Panc1 (cell line): ENCODE results near the gene FHL1. TPM values are rescaled to one million over a fixed set of nuclear protein-coding genes. Genes with fewer than 3 reads are reported as not detected.

Source experiments
- ATAC-seq: fragments of 200-7000 bp; cut with Tn5 transposase; 2 replicates; pipeline ENCODE4 v1.9.1; 2020; ENCODE audit warnings: mild to moderate bottlenecking, moderate library complexity
- BruUV-seq: library from RNA; stranded (reverse); fragments of 400-500 nt; replicated peaks from 2 replicates; lab custom pipeline; 2021; lab: Mats Ljungman, UMichigan
- CTCF ChIA-PET: fragments of 300-600 bp; sonication (Branson Sonifier 250); formaldehyde crosslinking; loops from one replicate; lab custom pipeline; 2022; ENCODE audit warnings: antibody characterized with exemption; lab: Charles Lee
- POLR2A ChIA-PET: fragments of 300-600 bp; sonication (Branson Sonifier 250); formaldehyde crosslinking; loops from one replicate; lab custom pipeline; 2022; ENCODE audit warnings: antibody characterized with exemption; lab: Charles Lee
- DNase-seq: peaks from one replicate; pipeline ENCODE4 v3.0.0-alpha.2; 2010; ENCODE audit warnings: low read depth, low spot score
- H3K27ac ChIP-seq: 2 replicates; pipeline ENCODE4 v1.5.1; 2011; ENCODE audit warnings: mild to moderate bottlenecking, low read length, inconsistent platforms
- H3K27me3 ChIP-seq: fragments of 200-500 bp; sonication (Bioruptor generic); 2 replicates; pipeline ENCODE4 v1.6.0; 2014; ENCODE audit warnings: low read length, inconsistent platforms; ENCODE audit not compliant: control insufficient read depth, insufficient read depth
- H3K36me3 ChIP-seq: fragments of 200-500 bp; sonication (Bioruptor generic); 2 replicates; pipeline ENCODE4 v1.5.1; 2014; ENCODE audit warnings: inconsistent platforms, mild to moderate bottlenecking, low read length, moderate library complexity; ENCODE audit not compliant: control insufficient read depth, insufficient read depth
- H3K4me1 ChIP-seq: 2 replicates; pipeline ENCODE4 v1.5.1; 2011; ENCODE audit warnings: inconsistent platforms, mild to moderate bottlenecking, low read length, moderate library complexity; ENCODE audit not compliant: control insufficient read depth, insufficient read depth
- H3K4me3 ChIP-seq, 2 experiments: 2 replicates each; pipeline ENCODE4 v1.5.1; 2011 to 2012; ENCODE audit warnings: low read depth in 2 of 2, low read length in 2 of 2, mild to moderate bottlenecking in 2 of 2, inconsistent platforms in 1 of 2, moderate library complexity in 1 of 2
- H3K9me3 ChIP-seq: fragments of 200-500 bp; sonication (Bioruptor generic); 2 replicates; pipeline ENCODE4 v1.5.1; 2014; ENCODE audit warnings: low read depth, mild to moderate bottlenecking, inconsistent platforms, low read length, moderate library complexity; ENCODE audit not compliant: control insufficient read depth, insufficient read depth
- CTCF ChIP-seq: fragments of 450-650 bp; IDR thresholded peaks from 2 replicates; pipeline ENCODE4 v1.5.1; 2017; ENCODE audit warnings: mild to moderate bottlenecking
- POLR2AphosphoS5 ChIP-seq: IDR thresholded peaks from 2 replicates; pipeline ENCODE4 v1.6.1; 2012; ENCODE audit warnings: mild to moderate bottlenecking, low read depth, low read length, moderate library complexity
- REST ChIP-seq, 2 experiments: IDR thresholded peaks; 2 replicates each; pipeline ENCODE4 v1.6.1; 2011 to 2012; ENCODE audit warnings: low read depth in 2 of 2, control low read depth in 1 of 2, low read length in 1 of 2, mild to moderate bottlenecking in 1 of 2, moderate library complexity in 1 of 2; ENCODE audit not compliant: insufficient read depth in 1 of 2
- SIN3A ChIP-seq: IDR thresholded peaks from 2 replicates; pipeline ENCODE4 v1.6.1; 2012; ENCODE audit warnings: low read depth, mild to moderate bottlenecking, low read length, moderate library complexity, borderline replicate concordance; ENCODE audit not compliant: insufficient read depth
- TCF7L2 ChIP-seq: IDR thresholded peaks from 2 replicates; pipeline ENCODE4 v1.6.1; 2011; ENCODE audit warnings: mild to moderate bottlenecking, low read depth, low read length, inconsistent platforms
- in situ Hi-C: cut with HindIII; loops from 2 replicates; pipeline ENCODE4 v1.10.0; 2016; ENCODE audit warnings: low sequenced_read_pairs, low pct_unique_long_range_greater_than_20kb
- intact Hi-C: fragments of 100-400 bp; cut with micrococcal nuclease; formaldehyde crosslinking; loops from one replicate; pipeline ENCODE4 v1.10.0; 2022; ENCODE audit not compliant: unreplicated experiment
- total RNA-seq: library from RNA; stranded (reverse); gene quantifications from one replicate; pipeline ENCODE4 v1.2.1, GENCODE V29; 2021; ENCODE audit not compliant: unreplicated experiment

FHL1 gene
- total RNA-seq, 1 experiment from 2014 or later = 67.9 TPM

GRCh38 chrX:136179133-136179532 lies 31.8 kb downstream of the FHL1 start:
- CTCF ChIA-PET = interaction anchor here (1.4 kb wide), 1 partner anchor 151 kb away, joined by 3 read pairs; no protein-coding TSS in a partner anchor
- in situ Hi-C loops (no loop called here), intact Hi-C loops (no loop called here)
- no peak for DNase-seq
- no peaks in the 10 kb centered on the region for H3K9me3 ChIP-seq
- BruUV-seq = no TSS peak
- no peak for ATAC-seq
- POLR2A ChIA-PET = no interaction called here
- no peak for TF ChIP-seq CTCF
- no peak for TF ChIP-seq POLR2AphosphoS5
- no peak for TF ChIP-seq TCF7L2
- TF ChIP-seq SIN3A = no peak
- TF ChIP-seq REST (IDR thresholded peaks at IDR 0.05; ENCODE audit: insufficient read depth in 1 of 2, low read depth in 2 of 2, low read length in 1 of 2) = no peak
- no peak overlapping the region for H3K4me3 ChIP-seq
- no peaks in the 10 kb centered on the region for H3K36me3 ChIP-seq
- H3K27me3 ChIP-seq = no peaks in the 10 kb centered on the region; the same call in 1 of the 2 replicates
- no peak overlapping the region for H3K27ac ChIP-seq
- no peaks in the 10 kb centered on the region for H3K4me1 ChIP-seq

- H3K27me3 ChIP-seq = no peaks in the 10 kb centered on the region; the same call in 1 of the 2 replicates
- BruUV-seq = no TSS peak
- no peak overlapping the region for H3K4me3 ChIP-seq
- in situ Hi-C loops (no loop called here), intact Hi-C loops (no loop called here)
- H3K9me3 ChIP-seq = no peaks in the 10 kb centered on the region
- no peaks in the 10 kb centered on the region for H3K36me3 ChIP-seq
- DNase-seq (no peak), ATAC-seq (no peak)
- CTCF ChIA-PET = no interaction called here
- POLR2A ChIA-PET = no interaction called here
- H3K4me1 ChIP-seq = peaks cover 3% of the 10 kb centered on the region; the same call in 1 of the 2 replicates
- H3K27ac ChIP-seq = no peak overlapping the region
- TF ChIP-seq SIN3A (no peak), REST (IDR thresholded peaks at IDR 0.05; ENCODE audit: insufficient read depth in 1 of 2, low read depth in 2 of 2, low read length in 1 of 2) (no peak), TCF7L2 (no peak), POLR2AphosphoS5 (no peak), CTCF (no peak)
Measured at GRCh38 chrX:136182414-136182813, 35.1 kb downstream of the FHL1 start.
